ENCODE measurements around the gene CNTF. TPM values are rescaled to one million over a fixed set of nuclear protein-coding genes. Genes with fewer than 3 reads are reported as not detected.

The CNTF gene
- total RNA-seq, 4 donors from 2014 or later = 1.3 to 2.5 (median 1.9) TPM

GRCh38 chr11:58600510-58600909, 22.0 kb upstream of the CNTF start:
- 77% methylated on average over 2 of the region's 2 CpGs for WGBS
- Histone ChIP-seq H3K9me3 (no peaks in the 10 kb centered on the region), H3K36me3 (peaks cover 0 to 6% (median 0%) of the 10 kb centered on the region in 4 donors), H3K4me3 (no peak overlapping the region), H3K27me3 (no peaks in the 10 kb centered on the region), H3K4me1 (peaks cover 10 to 48% (median 18%) of the 10 kb centered on the region in 4 donors), H3K27ac (replicated peaks in 1 of 4) (no peak overlapping the region)
- TF ChIP-seq CTCF (IDR thresholded peaks at IDR 0.05) (no peak), EP300 (IDR thresholded peaks at IDR 0.05) (no peak), POLR2AphosphoS5 (IDR thresholded peaks at IDR 0.05) (no peak), POLR2A (IDR thresholded peaks at IDR 0.05; ENCODE audit: low read depth) (no peak)
- no peak for DNase-seq (ENCODE audit: extremely low spot score)
- intact Hi-C loops (cut with DNase I) = no loop called here

- intact Hi-C loops (cut with DNase I) = no loop called here
- Histone ChIP-seq H3K36me3 (peaks cover 11 to 25% (median 19%) of the 10 kb centered on the region in 4 donors), H3K27ac (replicated peaks in 1 of 4) (no peak overlapping the region), H3K9me3 (no peaks in the 10 kb centered on the region), H3K4me3 (no peak overlapping the region), H3K4me1 (peaks cover 3 to 28% (median 19%) of the 10 kb centered on the region in 4 donors), H3K27me3 (no peaks in the 10 kb centered on the region)
- TF ChIP-seq EP300 (IDR thresholded peaks at IDR 0.05) (no peak), CTCF (IDR thresholded peaks at IDR 0.05) (no peak), POLR2AphosphoS5 (IDR thresholded peaks at IDR 0.05) (no peak), POLR2A (IDR thresholded peaks at IDR 0.05; ENCODE audit: low read depth) (no peak)
- 86% methylated on average over 4 of the region's 4 CpGs for WGBS
- no peak for DNase-seq (ENCODE audit: extremely low spot score)
These were observed 15.3 kb upstream of the CNTF start for GRCh38 chr11:58606930-58607714.

GRCh38 chr11:58608331-58608730, 14.1 kb upstream of the CNTF start:
- Histone ChIP-seq H3K27me3 (no peaks in the 10 kb centered on the region), H3K36me3 (peaks cover 23 to 37% (median 31%) of the 10 kb centered on the region in 4 donors), H3K27ac (replicated peaks in 1 of 4) (no peak overlapping the region), H3K4me1 (peaks cover 3 to 22% (median 19%) of the 10 kb centered on the region in 4 donors), H3K9me3 (no peaks in the 10 kb centered on the region), H3K4me3 (no peak overlapping the region)
- no peak for DNase-seq (ENCODE audit: extremely low spot score)
- 96% methylated on average over 5 of the region's 5 CpGs for WGBS
- TF ChIP-seq CTCF (IDR thresholded peaks at IDR 0.05) = no peak
- TF ChIP-seq EP300 (IDR thresholded peaks at IDR 0.05) = no peak
- TF ChIP-seq POLR2A (IDR thresholded peaks at IDR 0.05; ENCODE audit: low read depth) = no peak
- no peak for TF ChIP-seq POLR2AphosphoS5 (IDR thresholded peaks at IDR 0.05)
- intact Hi-C loops (cut with DNase I) = no loop called here

- no peak for TF ChIP-seq POLR2AphosphoS5 (IDR thresholded peaks at IDR 0.05)
- TF ChIP-seq CTCF (IDR thresholded peaks at IDR 0.05) = no peak
- TF ChIP-seq EP300 (IDR thresholded peaks at IDR 0.05) = no peak
- TF ChIP-seq POLR2A (IDR thresholded peaks at IDR 0.05; ENCODE audit: low read depth) = no peak
- no peak for DNase-seq (ENCODE audit: extremely low spot score)
- peaks cover 34 to 51% (median 45%) of the 10 kb centered on the region in 4 donors for H3K36me3 ChIP-seq
- no peaks in the 10 kb centered on the region for H3K9me3 ChIP-seq
- 73% methylated on average over 8 of the region's 8 CpGs for WGBS
- H3K27ac ChIP-seq (replicated peaks in 1 of 4) = no peak overlapping the region
- peaks cover 3 to 18% (median 16%) of the 10 kb centered on the region in 4 donors for H3K4me1 ChIP-seq
- H3K4me3 ChIP-seq = no peak overlapping the region
- intact Hi-C loops (cut with DNase I) = no loop called here
- H3K27me3 ChIP-seq = no peaks in the 10 kb centered on the region
These were observed 12.7 kb upstream of the CNTF start for GRCh38 chr11:58609723-58610122.
